Activated CD8-positive, alpha-beta T cell treated with anti-CD3 and anti-CD28 coated beads for 36 hours (primary cell): Measurements from ENCODE around the gene CEP152. TPM values are rescaled to one million over a fixed set of nuclear protein-coding genes. Genes with fewer than 3 reads are reported as not detected.

Experiments used
- ATAC-seq: fragments of 200-7000 bp; cut with Tn5 transposase; one replicate; pipeline ENCODE4 v1.10.0; 2021; ENCODE audit warnings: mild to moderate bottlenecking, moderate library complexity
- CTCF ChIA-PET: fragments of 350-600 bp; sonication (Branson Sonifier 250); formaldehyde crosslinking; loops from one replicate; lab custom pipeline; 2021; ENCODE audit warnings: antibody characterized with exemption; lab: Charles Lee
- POLR2A ChIA-PET: fragments of 350-600 bp; sonication (Branson Sonifier 250); formaldehyde crosslinking; loops from one replicate; lab custom pipeline; 2021; ENCODE audit warnings: antibody characterized with exemption; lab: Charles Lee
- DNase-seq: peaks from one replicate; pipeline ENCODE4 v3.0.0-alpha.2; 2020
- H3K27ac Mint-ChIP-seq: one replicate; pipeline ENCODE4 v1.8.0; 2021; ENCODE audit warnings: mild to moderate bottlenecking, mixed read lengths
- H3K27me3 Mint-ChIP-seq: one replicate; pipeline ENCODE4 v1.8.0; 2021; ENCODE audit warnings: mixed read lengths
- H3K36me3 Mint-ChIP-seq: one replicate; pipeline ENCODE4 v1.8.0; 2021; ENCODE audit warnings: low read depth, mixed read lengths
- H3K4me1 Mint-ChIP-seq: one replicate; pipeline ENCODE4 v1.8.0; 2021; ENCODE audit warnings: low read depth, mixed read lengths
- H3K4me3 Mint-ChIP-seq: one replicate; pipeline ENCODE4 v1.8.0; 2021; ENCODE audit warnings: mild to moderate bottlenecking, moderate library complexity, mixed read lengths
- H3K9me3 Mint-ChIP-seq: one replicate; pipeline ENCODE4 v1.8.0; 2021; ENCODE audit warnings: mixed read lengths
- CTCF ChIP-seq: fragments of 200-600 bp; IDR thresholded peaks from one replicate; pipeline ENCODE4 v1.8.0; 2022; ENCODE audit warnings: antibody characterized with exemption, mild to moderate bottlenecking
- intact Hi-C: fragments of 100-400 bp; cut with micrococcal nuclease; formaldehyde crosslinking; loops from one replicate; pipeline ENCODE4 v1.10.0; 2022
- total RNA-seq, 2 experiments: library from RNA; stranded (reverse); gene quantifications; one replicate each; pipeline ENCODE4 v1.2.3, GENCODE V29; 2021

CEP152 gene
- total RNA-seq, 2 experiments from 2014 or later = 39.2 to 39.7 TPM

DNA sequence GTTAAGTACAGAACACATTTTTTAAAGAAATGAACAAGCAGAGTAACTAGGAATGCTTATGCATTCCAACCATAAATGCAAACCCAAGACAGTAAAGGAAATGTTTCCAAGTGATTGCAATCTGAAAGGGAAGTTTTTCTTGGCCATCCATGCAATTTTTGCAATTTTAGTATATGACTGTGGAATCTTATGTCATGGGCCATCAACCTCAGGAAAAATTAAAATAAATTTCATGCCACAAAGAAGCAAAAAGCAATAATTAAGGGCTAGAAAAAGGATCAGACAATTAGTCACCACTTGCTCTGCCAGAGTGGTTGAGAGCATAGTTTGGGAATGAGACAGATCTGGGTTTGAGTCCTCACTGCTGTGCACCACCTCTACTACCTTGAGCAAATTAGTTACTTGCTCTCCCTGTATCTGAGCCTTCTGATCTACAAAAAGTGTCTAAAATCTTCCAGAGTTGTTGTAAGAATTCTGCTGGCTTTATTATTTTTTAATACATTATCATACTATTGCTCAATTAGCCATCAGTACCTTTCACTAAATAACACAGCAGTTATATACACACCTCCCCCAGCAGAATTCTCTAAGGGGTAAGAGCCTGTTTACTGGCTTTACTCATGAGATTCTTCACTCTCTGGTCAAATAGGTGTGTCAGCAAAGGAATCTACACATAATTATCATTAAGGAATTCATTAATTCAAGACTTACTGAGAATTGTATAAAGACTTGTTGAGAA is 115.6 kb downstream of the CEP152 start:
- Mint-ChIP-seq H3K27me3 (no peaks in the 10 kb centered on the region), H3K27ac (no peak overlapping the region), H3K36me3 (no peaks in the 10 kb centered on the region), H3K4me1 (no peaks in the 10 kb centered on the region), H3K4me3 (no peak overlapping the region), H3K9me3 (no peaks in the 10 kb centered on the region)
- POLR2A ChIA-PET = no interaction called here
- no peak for TF ChIP-seq CTCF
- no peak for DNase-seq
- intact Hi-C loops = no loop called here
- CTCF ChIA-PET = no interaction called here
- ATAC-seq = no peak

- no peaks in the 10 kb centered on the region for H3K36me3 Mint-ChIP-seq
- ATAC-seq = no peak
These were observed 117.4 kb downstream of the CEP152 start for GRCh38 chr15:48693484-48693883.

DNA sequence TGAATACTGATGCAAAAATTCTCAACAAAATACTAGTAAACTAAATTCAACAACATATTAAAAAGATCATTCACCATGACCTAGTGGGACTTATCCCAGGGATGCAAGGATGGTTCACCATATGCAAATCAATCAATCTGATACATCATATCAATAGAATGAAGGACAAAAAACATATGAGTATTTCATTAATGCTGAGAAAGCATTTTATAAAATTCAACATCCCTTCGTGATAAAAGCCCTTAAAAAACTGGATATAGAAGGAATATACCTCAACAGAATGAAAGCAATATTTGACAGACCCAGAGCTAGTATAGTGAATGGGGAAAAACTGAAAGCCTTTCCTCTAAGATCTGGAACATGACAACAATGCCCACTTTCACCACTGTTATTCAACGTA is 122.4 kb downstream of the CEP152 start:
- no peak for TF ChIP-seq CTCF
- no peaks in the 10 kb centered on the region for H3K27me3 Mint-ChIP-seq
- POLR2A ChIA-PET = no interaction called here
- H3K27ac Mint-ChIP-seq = no peak overlapping the region
- intact Hi-C loops = no loop called here
- ATAC-seq (no peak), DNase-seq (no peak)
- H3K4me3 Mint-ChIP-seq = no peak overlapping the region
- no peaks in the 10 kb centered on the region for H3K36me3 Mint-ChIP-seq
- no peaks in the 10 kb centered on the region for H3K4me1 Mint-ChIP-seq
- CTCF ChIA-PET = no interaction called here
- H3K9me3 Mint-ChIP-seq = no peaks in the 10 kb centered on the region

More at GRCh38 chr15:48693484-48693883, 117.4 kb downstream of the CEP152 start:
- H3K4me3 Mint-ChIP-seq = no peak overlapping the region
- intact Hi-C loops = no loop called here
- no peaks in the 10 kb centered on the region for H3K27me3 Mint-ChIP-seq
- H3K27ac Mint-ChIP-seq = no peak overlapping the region
- ChIA-PET POLR2A (no interaction called here), CTCF (no interaction called here)
- DNase-seq = no peak
- no peak for TF ChIP-seq CTCF
- no peaks in the 10 kb centered on the region for H3K4me1 Mint-ChIP-seq
- H3K9me3 Mint-ChIP-seq = no peaks in the 10 kb centered on the region

Other genes with a start within 250 kb of the CEP152 start
- gene FBN1, start 165.4 kb downstream of the CEP152 start, total RNA-seq = under 1 TPM; 0.38 to 0.49 TPM
- gene EID1, start 67.1 kb upstream of the CEP152 start, total RNA-seq = 10 to 100 TPM; 78.3 to 80.5 TPM
- gene SHC4, start 152.8 kb upstream of the CEP152 start, total RNA-seq = 1 to 10 TPM; 2.5 TPM
- gene SECISBP2L, start 235.4 kb upstream of the CEP152 start, total RNA-seq = 10 to 100 TPM; 17.9 to 19.6 TPM